ENCODE data around the gene BLNK.

DNA sequence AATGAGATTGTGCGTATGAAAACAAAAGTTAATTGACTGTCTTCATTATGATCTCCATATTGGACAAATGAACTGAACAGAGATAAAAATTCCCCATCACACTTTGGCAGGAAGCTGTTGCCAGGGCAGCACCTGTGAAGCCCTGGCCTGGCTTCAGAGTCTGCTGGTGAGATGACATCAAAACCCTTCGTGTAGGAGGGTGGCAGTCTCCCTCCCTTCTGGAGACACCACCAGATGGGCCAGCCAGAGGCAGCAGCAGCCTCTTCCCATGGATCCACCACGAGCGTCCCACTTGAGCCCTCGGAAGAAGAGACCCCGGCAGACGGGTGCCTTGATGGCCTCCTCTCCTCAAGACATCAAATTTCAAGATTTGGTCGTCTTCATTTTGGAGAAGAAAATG, 32.9 kb upstream of the BLNK start, which contains the start of gene DNTT:
- TF ChIP-seq EP300 (IDR thresholded peaks at IDR 0.05; ENCODE audit: borderline replicate concordance in 1 of 2, low read depth in 1 of 2, low read length in 1 of 2) (no peak), YY1 (IDR thresholded peaks at IDR 0.05; ENCODE audit: low read depth) (no peak), FOXM1 (IDR thresholded peaks at IDR 0.05; ENCODE audit: low read depth) (no peak), NFIC (IDR thresholded peaks at IDR 0.05; ENCODE audit: borderline replicate concordance) (no peak), TAF1 (IDR thresholded peaks at IDR 0.05; ENCODE audit: borderline replicate concordance, low read depth, low read length) (no peak), RAD21 (IDR thresholded peaks at IDR 0.05; ENCODE audit: low read length) (no peak), SMC3 (IDR thresholded peaks at IDR 0.05; ENCODE audit: low read depth, low read length) (no peak), EZH2phosphoT487 (IDR thresholded peaks at IDR 0.05; ENCODE audit: borderline replicate concordance, low read depth) (no peak), GABPA (IDR thresholded peaks at IDR 0.05; ENCODE audit: low read depth) (no peak)
- TF ChIP-seq, protein P1, sequence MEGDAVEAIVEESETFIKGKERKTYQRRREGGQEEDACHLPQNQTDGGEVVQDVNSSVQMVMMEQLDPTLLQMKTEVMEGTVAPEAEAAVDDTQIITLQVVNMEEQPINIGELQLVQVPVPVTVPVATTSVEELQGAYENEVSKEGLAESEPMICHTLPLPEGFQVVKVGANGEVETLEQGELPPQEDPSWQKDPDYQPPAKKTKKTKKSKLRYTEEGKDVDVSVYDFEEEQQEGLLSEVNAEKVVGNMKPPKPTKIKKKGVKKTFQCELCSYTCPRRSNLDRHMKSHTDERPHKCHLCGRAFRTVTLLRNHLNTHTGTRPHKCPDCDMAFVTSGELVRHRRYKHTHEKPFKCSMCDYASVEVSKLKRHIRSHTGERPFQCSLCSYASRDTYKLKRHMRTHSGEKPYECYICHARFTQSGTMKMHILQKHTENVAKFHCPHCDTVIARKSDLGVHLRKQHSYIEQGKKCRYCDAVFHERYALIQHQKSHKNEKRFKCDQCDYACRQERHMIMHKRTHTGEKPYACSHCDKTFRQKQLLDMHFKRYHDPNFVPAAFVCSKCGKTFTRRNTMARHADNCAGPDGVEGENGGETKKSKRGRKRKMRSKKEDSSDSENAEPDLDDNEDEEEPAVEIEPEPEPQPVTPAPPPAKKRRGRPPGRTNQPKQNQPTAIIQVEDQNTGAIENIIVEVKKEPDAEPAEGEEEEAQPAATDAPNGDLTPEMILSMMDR (IDR thresholded peaks at IDR 0.05): no peak
- TF ChIP-seq, protein P2, sequence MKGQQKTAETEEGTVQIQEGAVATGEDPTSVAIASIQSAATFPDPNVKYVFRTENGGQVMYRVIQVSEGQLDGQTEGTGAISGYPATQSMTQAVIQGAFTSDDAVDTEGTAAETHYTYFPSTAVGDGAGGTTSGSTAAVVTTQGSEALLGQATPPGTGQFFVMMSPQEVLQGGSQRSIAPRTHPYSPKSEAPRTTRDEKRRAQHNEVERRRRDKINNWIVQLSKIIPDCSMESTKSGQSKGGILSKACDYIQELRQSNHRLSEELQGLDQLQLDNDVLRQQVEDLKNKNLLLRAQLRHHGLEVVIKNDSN (IDR thresholded peaks at IDR 0.05; ENCODE audit: borderline replicate concordance, low read depth): no peak
- TF ChIP-seq, protein P3, sequence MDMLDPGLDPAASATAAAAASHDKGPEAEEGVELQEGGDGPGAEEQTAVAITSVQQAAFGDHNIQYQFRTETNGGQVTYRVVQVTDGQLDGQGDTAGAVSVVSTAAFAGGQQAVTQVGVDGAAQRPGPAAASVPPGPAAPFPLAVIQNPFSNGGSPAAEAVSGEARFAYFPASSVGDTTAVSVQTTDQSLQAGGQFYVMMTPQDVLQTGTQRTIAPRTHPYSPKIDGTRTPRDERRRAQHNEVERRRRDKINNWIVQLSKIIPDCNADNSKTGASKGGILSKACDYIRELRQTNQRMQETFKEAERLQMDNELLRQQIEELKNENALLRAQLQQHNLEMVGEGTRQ (IDR thresholded peaks at IDR 0.05; ENCODE audit: borderline replicate concordance, low read depth, low read length): no peak
- TF ChIP-seq, protein P4, sequence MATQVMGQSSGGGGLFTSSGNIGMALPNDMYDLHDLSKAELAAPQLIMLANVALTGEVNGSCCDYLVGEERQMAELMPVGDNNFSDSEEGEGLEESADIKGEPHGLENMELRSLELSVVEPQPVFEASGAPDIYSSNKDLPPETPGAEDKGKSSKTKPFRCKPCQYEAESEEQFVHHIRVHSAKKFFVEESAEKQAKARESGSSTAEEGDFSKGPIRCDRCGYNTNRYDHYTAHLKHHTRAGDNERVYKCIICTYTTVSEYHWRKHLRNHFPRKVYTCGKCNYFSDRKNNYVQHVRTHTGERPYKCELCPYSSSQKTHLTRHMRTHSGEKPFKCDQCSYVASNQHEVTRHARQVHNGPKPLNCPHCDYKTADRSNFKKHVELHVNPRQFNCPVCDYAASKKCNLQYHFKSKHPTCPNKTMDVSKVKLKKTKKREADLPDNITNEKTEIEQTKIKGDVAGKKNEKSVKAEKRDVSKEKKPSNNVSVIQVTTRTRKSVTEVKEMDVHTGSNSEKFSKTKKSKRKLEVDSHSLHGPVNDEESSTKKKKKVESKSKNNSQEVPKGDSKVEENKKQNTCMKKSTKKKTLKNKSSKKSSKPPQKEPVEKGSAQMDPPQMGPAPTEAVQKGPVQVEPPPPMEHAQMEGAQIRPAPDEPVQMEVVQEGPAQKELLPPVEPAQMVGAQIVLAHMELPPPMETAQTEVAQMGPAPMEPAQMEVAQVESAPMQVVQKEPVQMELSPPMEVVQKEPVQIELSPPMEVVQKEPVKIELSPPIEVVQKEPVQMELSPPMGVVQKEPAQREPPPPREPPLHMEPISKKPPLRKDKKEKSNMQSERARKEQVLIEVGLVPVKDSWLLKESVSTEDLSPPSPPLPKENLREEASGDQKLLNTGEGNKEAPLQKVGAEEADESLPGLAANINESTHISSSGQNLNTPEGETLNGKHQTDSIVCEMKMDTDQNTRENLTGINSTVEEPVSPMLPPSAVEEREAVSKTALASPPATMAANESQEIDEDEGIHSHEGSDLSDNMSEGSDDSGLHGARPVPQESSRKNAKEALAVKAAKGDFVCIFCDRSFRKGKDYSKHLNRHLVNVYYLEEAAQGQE (IDR thresholded peaks at IDR 0.05; ENCODE audit: low read depth, low read length): no peak

Measured in SK-N-SH (cell line).